Stimulated activated CD4-positive, alpha-beta T cell treated with anti-CD3 and anti-CD28 coated beads, TNF-alpha, amount 100 ng/mL, for 4 hours (primary cell): ENCODE measurements around the gene GALNT14.
"Not testable (repeated sequence)": the region's sequence is repeated elsewhere in the genome, so short reads cannot be mapped to it uniquely, and the experiment has no call there.

Source experiments
- DNase-seq, 3 experiments: peaks; one replicate each; pipeline ENCODE4 v3.0.0-alpha.2; 2020; ENCODE audit warnings: low read depth in 3 of 3

The GALNT14 gene

GRCh38 chr2:31138037-31138962 is at the start of gene GALNT14:
Gene GALNT14 (minus strand): TSS chr2:31138440. CDS start chr2:31138086, 354 bp downstream.
- peak in 1 of 3 experiments; percentile 18 for DNase-seq

GRCh38 chr2:31187166-31187565 is 48.9 kb upstream of the GALNT14 start:
- no peak for DNase-seq

- not testable (repeated sequence) for DNase-seq
Measured at GRCh38 chr2:31183973-31184372, 45.7 kb upstream of the GALNT14 start.

- DNase-seq: no peak
Measured at GRCh38 chr2:31176742-31177141, 38.5 kb upstream of the GALNT14 start.

GRCh38 chr2:31171142-31171541 is 32.9 kb upstream of the GALNT14 start:
- DNase-seq: no peak

- peak; percentile 5 to 16 (median 8) for DNase-seq
Measured at GRCh38 chr2:31170071-31170698, 31.9 kb upstream of the GALNT14 start.

GRCh38 chr2:31168291-31168690 is 30.1 kb upstream of the GALNT14 start:
- DNase-seq: no peak

GRCh38 chr2:31166925-31167324 is 28.7 kb upstream of the GALNT14 start:
- DNase-seq: no peak

GRCh38 chr2:31163011-31163539 is 24.8 kb upstream of the GALNT14 start:
- no peak for DNase-seq

GRCh38 chr2:31161637-31162036 is 23.4 kb upstream of the GALNT14 start:
- no peak for DNase-seq

- DNase-seq: no peak
Measured at GRCh38 chr2:31151501-31151900, 13.3 kb upstream of the GALNT14 start.

- no peak for DNase-seq
Measured at GRCh38 chr2:31150120-31150670, 12.0 kb upstream of the GALNT14 start.

GRCh38 chr2:31148514-31148913 is 10.3 kb upstream of the GALNT14 start:
- no peak for DNase-seq

- no peak for DNase-seq
Measured at GRCh38 chr2:31147645-31148044, 9.4 kb upstream of the GALNT14 start.

GRCh38 chr2:31142110-31142509 is 3.9 kb upstream of the GALNT14 start:
- DNase-seq: no peak

- DNase-seq: no peak
Measured at GRCh38 chr2:31141443-31142085, 3.3 kb upstream of the GALNT14 start.

GRCh38 chr2:31140151-31140550 is 1.9 kb upstream of the GALNT14 start:
- no peak for DNase-seq

GRCh38 chr2:31139671-31140070 is 1.4 kb upstream of the GALNT14 start:
- DNase-seq: no peak

- no peak for DNase-seq
Measured at GRCh38 chr2:31137211-31138036, 816 bp downstream of the GALNT14 start.

GRCh38 chr2:31136732-31137131 is 1.5 kb downstream of the GALNT14 start:
- DNase-seq: no peak

- DNase-seq: no peak
Measured at GRCh38 chr2:31136000-31136399, 2.2 kb downstream of the GALNT14 start.
